GM23248 (cell line): ENCODE measurements around the gene NPTX2.

Experiments used
- EZH2 ChIP-seq: fragments of 200-600 bp; sonication (generic); IDR thresholded peaks from 2 replicates; pipeline ENCODE4 v1.6.1; 2018; ENCODE audit warnings: antibody characterized with exemption, mild to moderate bottlenecking; ENCODE audit not compliant: insufficient read depth, poor library complexity, severe bottlenecking
- EZH2phosphoT487 ChIP-seq: fragments of 200-600 bp; sonication (generic); IDR thresholded peaks from 2 replicates; pipeline ENCODE4 v1.6.1; 2018; ENCODE audit warnings: antibody characterized with exemption, moderate library complexity, mild to moderate bottlenecking, low read depth; ENCODE audit not compliant: insufficient read depth

DNA sequence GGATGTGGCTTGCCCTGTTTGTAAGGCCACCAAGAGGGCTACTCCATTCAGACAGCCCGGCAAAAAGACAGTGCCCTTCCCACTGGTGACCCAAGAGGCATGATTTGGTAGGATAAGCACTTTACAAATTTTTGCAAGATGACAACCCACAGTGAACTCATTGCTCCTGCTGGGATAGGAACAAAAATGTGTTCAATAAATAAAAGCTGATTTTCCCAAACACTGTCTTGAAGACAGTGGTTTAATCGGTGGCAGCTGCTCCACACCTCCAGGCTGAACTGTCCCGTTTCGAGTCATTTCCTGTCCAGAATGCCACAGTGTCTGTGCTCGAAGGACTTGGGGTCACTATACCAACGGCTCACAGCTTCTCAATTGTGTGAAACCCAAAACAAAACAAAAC is 45.1 kb upstream of the NPTX2 start:
- no peak for TF ChIP-seq EZH2phosphoT487
- TF ChIP-seq EZH2 = no peak
